Subcutaneous abdominal adipose tissue (tissue), 5 donors: ENCODE results near the gene BAZ2A.

Source experiments
- H3K27ac ChIP-seq: one replicate; pipeline ENCODE4 v1.7.0; 2013; ENCODE audit warnings: low read depth, mild to moderate bottlenecking, inconsistent platforms, low read length, moderate library complexity
- H3K27me3 ChIP-seq, 5 donors: one replicate each; pipeline ENCODE4 v1.7.0; 2013; ENCODE audit warnings: low read length in 5 of 5, inconsistent platforms in 1 of 5; ENCODE audit not compliant: control insufficient read depth in 5 of 5, insufficient read depth in 4 of 5
- H3K36me3 ChIP-seq, 5 donors: one replicate each; pipeline ENCODE4 v1.7.0; 2013; ENCODE audit warnings: low read length in 5 of 5; ENCODE audit not compliant: control insufficient read depth in 5 of 5, insufficient read depth in 5 of 5
- H3K4me1 ChIP-seq, 5 donors: one replicate each; pipeline ENCODE4 v1.7.0; 2013; ENCODE audit warnings: low read length in 5 of 5, mild to moderate bottlenecking in 3 of 5, moderate library complexity in 1 of 5; ENCODE audit not compliant: control insufficient read depth in 5 of 5, insufficient read depth in 5 of 5
- H3K4me3 ChIP-seq, 5 donors: one replicate each; pipeline ENCODE4 v1.7.0; 2013; ENCODE audit warnings: low read length in 5 of 5, low read depth in 1 of 5
- H3K9ac ChIP-seq, 5 donors: one replicate each; pipeline ENCODE4 v1.7.0; 2013; ENCODE audit warnings: low read length in 5 of 5, mild to moderate bottlenecking in 4 of 5, moderate library complexity in 3 of 5
- H3K9me3 ChIP-seq, 5 donors: one replicate each; pipeline ENCODE4 v1.7.0; 2013; ENCODE audit warnings: low read length in 5 of 5; ENCODE audit not compliant: control insufficient read depth in 5 of 5
- donor health status: healthy.
- donor health status: healthy.
- donor health status: healthy.
- donor health status: healthy.
- donor health status: healthy.

Gene BAZ2A

GRCh38 chr12:56599797-56600196, 30.3 kb downstream of the BAZ2A start:
- H3K36me3 ChIP-seq, result peaks cover 14 to 97% (median 92%) of the 10 kb centered on the region in 5 donors
- H3K27me3 ChIP-seq, result no peaks in the 10 kb centered on the region
- H3K4me1 ChIP-seq, result no peaks in the 10 kb centered on the region
- H3K9me3 ChIP-seq, result no peaks in the 10 kb centered on the region
- no peak overlapping the region for H3K4me3 ChIP-seq
- H3K27ac ChIP-seq, result no peak overlapping the region
- H3K9ac ChIP-seq, result no peak overlapping the region

GRCh38 chr12:56599041-56599440, 31.1 kb downstream of the BAZ2A start:
- Histone ChIP-seq H3K27me3 (no peaks in the 10 kb centered on the region), H3K4me1 (peaks cover 0 to 2% (median 0%) of the 10 kb centered on the region in 5 donors), H3K9me3 (no peaks in the 10 kb centered on the region), H3K36me3 (peaks cover 13 to 92% (median 84%) of the 10 kb centered on the region in 5 donors), H3K9ac (no peak overlapping the region), H3K27ac (no peak overlapping the region), H3K4me3 (no peak overlapping the region)

- H3K27ac ChIP-seq, result no peak overlapping the region
Observed at GRCh38 chr12:56596815-56597214, 33.3 kb downstream of the BAZ2A start.

GRCh38 chr12:56593909-56594621, 36.1 kb downstream of the BAZ2A start:
- Histone ChIP-seq H3K4me1 (peaks cover 0 to 6% (median 0%) of the 10 kb centered on the region in 5 donors), H3K9ac (peak overlapping the region in 1 of 5 donors; percentile 48), H3K9me3 (no peaks in the 10 kb centered on the region), H3K27ac (peak overlapping the region; percentile 54), H3K36me3 (peaks cover 8 to 67% (median 55%) of the 10 kb centered on the region in 5 donors), H3K27me3 (no peaks in the 10 kb centered on the region), H3K4me3 (no peak overlapping the region)

More at GRCh38 chr12:56596815-56597214, 33.3 kb downstream of the BAZ2A start:
- Histone ChIP-seq H3K4me1 (peaks cover 0 to 6% (median 0%) of the 10 kb centered on the region in 5 donors), H3K27me3 (no peaks in the 10 kb centered on the region), H3K36me3 (peaks cover 7 to 73% (median 65%) of the 10 kb centered on the region in 5 donors), H3K9me3 (no peaks in the 10 kb centered on the region), H3K9ac (no peak overlapping the region), H3K4me3 (no peak overlapping the region)

- H3K36me3 ChIP-seq, result peaks cover 20 to 67% (median 57%) of the 10 kb centered on the region in 5 donors
- no peaks in the 10 kb centered on the region for H3K9me3 ChIP-seq
- no peak overlapping the region for H3K4me3 ChIP-seq
- no peak overlapping the region for H3K9ac ChIP-seq
- no peaks in the 10 kb centered on the region for H3K27me3 ChIP-seq
- H3K4me1 ChIP-seq, result peaks cover 0 to 6% (median 0%) of the 10 kb centered on the region in 5 donors
- no peak overlapping the region for H3K27ac ChIP-seq
Observed at GRCh38 chr12:56591961-56592360, 38.2 kb downstream of the BAZ2A start.

- Histone ChIP-seq H3K9me3 (no peaks in the 10 kb centered on the region), H3K9ac (no peak overlapping the region), H3K4me1 (peaks cover 0 to 6% (median 0%) of the 10 kb centered on the region in 5 donors), H3K27ac (no peak overlapping the region), H3K27me3 (no peaks in the 10 kb centered on the region), H3K36me3 (peaks cover 20 to 64% (median 55%) of the 10 kb centered on the region in 5 donors), H3K4me3 (no peak overlapping the region)
Observed at GRCh38 chr12:56591126-56591525, 39.0 kb downstream of the BAZ2A start.

- no peaks in the 10 kb centered on the region for H3K27me3 ChIP-seq
- H3K27ac ChIP-seq, result no peak overlapping the region
- H3K4me1 ChIP-seq, result peaks cover 0 to 6% (median 0%) of the 10 kb centered on the region in 5 donors
- no peaks in the 10 kb centered on the region for H3K9me3 ChIP-seq
- peaks cover 23 to 65% (median 49%) of the 10 kb centered on the region in 5 donors for H3K36me3 ChIP-seq
- no peak overlapping the region for H3K4me3 ChIP-seq
- no peak overlapping the region for H3K9ac ChIP-seq
Observed at GRCh38 chr12:56590237-56590830, 39.8 kb downstream of the BAZ2A start.

- Histone ChIP-seq H3K36me3 (peaks cover 25 to 64% (median 44%) of the 10 kb centered on the region in 5 donors), H3K9ac (peak overlapping the region in 1 of 5 donors; percentile 35), H3K27me3 (no peaks in the 10 kb centered on the region), H3K9me3 (no peaks in the 10 kb centered on the region), H3K4me3 (no peak overlapping the region), H3K27ac (no peak overlapping the region), H3K4me1 (peaks cover 0 to 6% (median 0%) of the 10 kb centered on the region in 5 donors)
Observed at GRCh38 chr12:56589783-56590182, 40.3 kb downstream of the BAZ2A start.

GRCh38 chr12:56585098-56585497, 45.0 kb downstream of the BAZ2A start:
- Histone ChIP-seq H3K4me3 (no peak overlapping the region), H3K9ac (no peak overlapping the region), H3K9me3 (no peaks in the 10 kb centered on the region), H3K27me3 (no peaks in the 10 kb centered on the region), H3K4me1 (no peaks in the 10 kb centered on the region), H3K27ac (no peak overlapping the region), H3K36me3 (peaks cover 33 to 81% (median 57%) of the 10 kb centered on the region in 5 donors)

- H3K27ac ChIP-seq, result no peak overlapping the region
- no peak overlapping the region for H3K4me3 ChIP-seq
- peaks cover 16 to 52% (median 23%) of the 10 kb centered on the region in 5 donors for H3K36me3 ChIP-seq
- H3K4me1 ChIP-seq, result no peaks in the 10 kb centered on the region
- no peaks in the 10 kb centered on the region for H3K9me3 ChIP-seq
- no peaks in the 10 kb centered on the region for H3K27me3 ChIP-seq
- H3K9ac ChIP-seq, result peak overlapping the region in 1 of 5 donors; percentile 8
Observed at GRCh38 chr12:56581418-56582145, 48.5 kb downstream of the BAZ2A start.
